Activated gamma-delta T cell treated with anti-CD3 and anti-CD28 coated beads, Interleukin-2, amount 50 U/mL, for 16 hours (primary cell): Measurements from ENCODE around the gene OR10W1.

Source experiments
- DNase-seq: peaks from one replicate; pipeline ENCODE4 v3.0.0-alpha.2; 2020; ENCODE audit warnings: low read depth

The OR10W1 gene, protein sequence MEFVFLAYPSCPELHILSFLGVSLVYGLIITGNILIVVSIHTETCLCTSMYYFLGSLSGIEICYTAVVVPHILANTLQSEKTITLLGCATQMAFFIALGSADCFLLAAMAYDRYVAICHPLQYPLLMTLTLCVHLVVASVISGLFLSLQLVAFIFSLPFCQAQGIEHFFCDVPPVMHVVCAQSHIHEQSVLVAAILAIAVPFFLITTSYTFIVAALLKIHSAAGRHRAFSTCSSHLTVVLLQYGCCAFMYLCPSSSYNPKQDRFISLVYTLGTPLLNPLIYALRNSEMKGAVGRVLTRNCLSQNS

DNA sequence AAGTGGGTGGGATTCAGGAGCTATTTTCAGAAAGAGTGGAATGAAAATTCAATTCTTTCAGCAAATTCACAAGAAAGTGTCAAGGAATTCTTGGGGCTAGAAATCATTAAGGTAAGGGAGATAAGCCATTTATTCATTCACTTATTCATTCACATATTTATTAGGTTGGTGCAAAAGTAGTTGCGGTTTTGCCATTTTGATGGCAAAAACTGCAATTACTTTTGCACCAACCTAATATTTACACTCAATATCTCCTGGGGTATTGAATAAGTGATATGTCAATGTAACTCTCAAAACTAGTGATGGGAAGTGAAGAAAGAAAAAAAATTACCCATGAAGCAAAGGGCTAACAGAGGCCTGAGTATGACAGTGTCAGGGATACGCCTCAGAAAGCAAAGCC, at the start of gene OR10W1:
Gene OR10W1 (minus strand): TSS at position 119 of the 400 bp plus-strand sequence. CDS start 402 bp downstream, outside the sequence.
- no peak for DNase-seq

DNA sequence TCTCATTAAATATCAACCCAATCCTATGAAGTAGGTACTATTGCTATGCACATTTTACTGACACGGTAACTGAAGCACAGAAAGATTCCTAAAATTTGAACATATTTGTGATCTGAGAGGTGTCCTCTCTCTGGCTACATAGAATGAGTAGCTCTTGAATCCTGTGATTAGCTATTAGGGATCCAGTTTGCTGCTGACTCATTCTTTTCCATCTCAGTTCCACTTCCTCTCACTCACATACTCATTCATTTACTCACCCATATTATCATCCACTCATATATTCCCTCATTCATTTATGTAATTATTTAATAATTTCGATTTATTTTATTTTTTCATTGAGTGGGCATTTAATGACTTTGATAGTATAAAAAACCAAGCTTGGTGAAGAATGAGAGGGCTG, 48.1 kb upstream of the OR10W1 start:
- no peak for DNase-seq

DNA sequence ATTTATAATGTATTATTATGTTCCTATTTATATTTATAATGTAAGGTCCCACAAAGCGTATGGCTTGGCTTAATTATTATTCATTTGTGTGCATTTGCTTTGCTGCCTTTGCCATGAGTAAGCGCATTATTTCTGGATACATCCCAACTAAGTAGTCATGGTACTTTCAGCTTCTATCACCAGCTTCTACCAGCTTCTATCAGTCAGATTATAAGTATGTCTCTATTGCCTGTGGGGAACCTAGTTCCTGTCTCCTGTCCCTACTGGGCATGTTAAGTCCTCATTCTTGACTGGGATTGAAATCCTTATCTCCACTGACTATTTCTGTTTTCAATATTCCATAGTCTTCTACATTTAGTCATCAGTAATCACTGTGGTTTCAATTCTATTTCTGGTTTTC, 33.5 kb upstream of the OR10W1 start:
- DNase-seq: no peak

DNA sequence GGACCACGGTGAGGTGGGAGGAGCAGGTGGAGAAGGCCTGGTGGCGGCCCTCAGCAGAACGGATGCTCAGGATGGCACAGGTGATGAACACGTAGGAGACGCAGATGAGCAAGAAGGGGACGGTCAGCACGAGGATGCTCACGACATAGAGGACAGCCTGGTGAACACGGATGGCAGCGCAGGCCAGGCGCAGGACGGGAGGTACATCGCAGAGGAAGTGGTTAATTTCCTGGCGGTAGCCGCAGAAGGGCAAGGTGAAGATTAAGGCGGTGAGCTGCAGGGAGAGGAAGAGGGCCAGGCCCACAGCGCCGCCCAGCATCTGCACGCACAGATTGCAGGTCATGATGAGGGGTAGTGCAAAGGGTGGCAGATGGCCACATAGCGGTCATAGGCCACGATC, 24.0 kb upstream of the OR10W1 start:
- DNase-seq: no peak

DNA sequence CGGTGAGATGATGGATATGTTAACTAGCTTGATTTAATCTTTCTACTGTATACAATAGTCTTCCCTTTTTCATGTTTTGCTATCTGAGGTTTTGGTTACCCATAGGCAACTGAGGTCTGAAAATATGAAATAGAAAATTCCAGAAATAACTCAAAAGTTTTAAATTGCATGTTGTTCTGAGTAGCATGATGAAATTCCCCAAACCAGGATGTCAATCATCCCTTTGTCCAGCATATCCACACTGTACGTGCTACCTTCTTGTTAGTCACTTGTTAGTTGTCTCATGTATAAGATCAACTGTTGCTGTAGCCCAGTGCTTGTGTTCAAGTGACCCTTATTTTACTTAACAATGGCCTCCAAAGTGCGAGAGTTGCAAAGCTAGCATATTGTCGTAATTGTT, 21.2 kb upstream of the OR10W1 start:
- DNase-seq: no peak

DNA sequence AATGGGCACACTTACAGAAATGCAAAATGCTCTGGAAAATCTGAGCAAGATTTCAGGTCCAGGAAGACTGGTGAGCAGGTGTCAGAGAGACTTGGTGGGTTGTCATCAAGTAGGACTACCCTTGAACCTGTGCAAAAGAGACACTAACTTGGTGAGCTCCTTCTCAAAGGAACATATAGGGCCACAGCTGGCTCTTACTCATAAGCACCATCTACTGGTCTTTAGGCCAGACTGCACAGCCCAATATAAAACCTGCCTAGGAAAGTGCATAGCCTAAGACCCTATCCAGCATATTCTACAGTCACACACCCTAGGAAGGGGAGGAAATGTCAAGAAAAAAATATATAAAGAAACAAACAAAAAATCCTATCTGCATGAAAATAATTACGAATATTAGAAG, 18.2 kb upstream of the OR10W1 start:
- DNase-seq: no peak

DNA sequence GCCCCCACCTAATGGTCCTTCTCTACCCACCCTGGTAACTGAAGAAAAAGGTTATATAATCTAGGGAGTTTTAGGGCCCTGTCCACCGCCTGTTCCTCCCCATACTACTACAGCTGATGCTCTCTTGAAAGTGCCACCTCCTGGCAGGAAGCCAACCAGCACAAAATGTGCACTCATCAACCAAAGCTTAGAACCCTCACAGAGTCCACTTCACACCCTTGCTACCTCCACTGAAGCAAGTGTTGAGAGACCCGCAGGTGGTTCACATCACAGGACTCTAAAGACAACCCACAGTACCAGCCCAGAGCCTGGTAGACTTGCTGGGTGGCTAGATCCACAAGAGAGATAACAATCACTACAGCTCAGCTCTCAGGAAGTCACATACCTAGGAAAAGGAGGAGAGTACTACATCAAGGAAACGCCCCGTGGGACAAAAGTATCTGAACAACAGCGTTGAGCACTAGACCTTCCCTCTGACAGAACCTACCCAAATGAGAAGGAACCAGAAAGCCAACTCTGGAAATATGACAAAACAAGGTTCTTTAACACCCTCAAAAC, 17.5 kb upstream of the OR10W1 start:
- DNase-seq: no peak

DNA sequence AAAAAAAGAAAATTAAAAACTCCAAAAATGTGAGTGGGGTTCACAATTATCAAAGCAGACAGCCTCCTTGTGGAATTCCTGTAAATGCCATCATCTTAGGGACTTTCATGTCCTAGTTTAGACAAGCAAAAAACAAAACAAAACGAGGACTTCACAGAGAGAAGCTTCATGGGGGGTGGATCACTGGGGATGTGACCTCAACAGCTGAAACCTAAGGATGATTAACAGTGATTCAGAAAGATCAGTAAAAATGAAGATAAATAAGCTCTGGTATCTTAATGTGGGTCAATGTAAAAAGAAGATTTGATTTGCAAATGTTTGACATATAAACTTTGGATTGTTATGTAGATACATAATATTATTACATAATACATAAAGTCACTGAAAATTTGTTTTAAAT, 8.1 kb upstream of the OR10W1 start:
- no peak for DNase-seq

DNA sequence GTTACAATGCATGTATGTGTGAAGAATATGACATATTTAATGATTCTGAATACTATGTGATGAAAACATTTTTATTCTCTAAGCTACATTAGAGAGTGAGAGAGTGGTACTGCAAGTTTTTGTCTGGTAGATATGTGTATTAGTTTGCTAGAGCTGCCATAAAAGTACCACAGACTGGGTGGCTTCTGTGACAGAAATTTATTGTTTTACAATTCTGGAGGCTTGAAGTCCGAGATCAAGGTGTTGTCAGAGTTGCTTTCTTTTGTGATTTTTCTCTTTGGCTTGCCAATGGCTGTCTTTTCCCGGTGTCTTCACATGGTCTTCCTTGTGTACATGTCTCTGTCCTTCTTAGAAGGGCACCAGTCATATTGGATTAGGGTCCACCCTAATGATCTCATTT, 6.9 kb upstream of the OR10W1 start:
- DNase-seq: no peak

DNA sequence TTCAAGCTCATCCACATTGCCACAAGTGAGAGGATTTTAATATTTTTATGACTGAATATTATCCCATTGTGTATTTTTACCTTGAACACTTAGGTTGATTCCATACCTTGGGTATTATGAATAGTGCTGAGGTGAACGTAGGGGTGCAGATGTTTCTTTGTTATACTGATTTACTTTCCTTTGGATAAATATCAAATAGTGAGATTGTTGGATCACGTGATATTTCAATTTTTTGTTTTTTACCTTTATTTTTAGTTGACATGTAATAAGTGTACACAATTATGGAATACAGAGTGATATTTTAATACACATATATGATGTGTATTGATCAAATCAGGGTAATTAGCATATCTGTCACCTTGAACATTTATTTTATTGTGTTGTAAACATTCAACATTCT, 8.1 kb downstream of the OR10W1 start:
- no peak for DNase-seq

DNA sequence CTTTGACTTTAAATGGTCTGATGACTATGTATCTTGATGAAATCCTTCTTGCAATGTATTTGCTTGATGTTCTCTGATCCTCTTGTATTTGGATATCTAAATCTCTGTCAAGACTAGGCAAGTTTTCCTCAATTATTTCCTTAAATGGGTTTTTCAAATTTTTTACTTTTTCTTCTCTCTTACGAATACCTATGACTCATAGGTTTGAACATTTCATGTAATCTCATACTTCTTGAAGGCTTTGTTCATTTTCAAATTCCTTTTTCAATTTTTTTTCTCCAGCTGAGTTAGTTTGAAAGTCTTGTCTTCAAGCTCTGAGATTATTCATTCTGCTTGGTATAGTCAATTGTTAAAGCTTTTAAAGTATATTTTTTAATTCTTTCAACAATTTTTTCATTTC, 13.1 kb downstream of the OR10W1 start:
- DNase-seq: no peak

DNA sequence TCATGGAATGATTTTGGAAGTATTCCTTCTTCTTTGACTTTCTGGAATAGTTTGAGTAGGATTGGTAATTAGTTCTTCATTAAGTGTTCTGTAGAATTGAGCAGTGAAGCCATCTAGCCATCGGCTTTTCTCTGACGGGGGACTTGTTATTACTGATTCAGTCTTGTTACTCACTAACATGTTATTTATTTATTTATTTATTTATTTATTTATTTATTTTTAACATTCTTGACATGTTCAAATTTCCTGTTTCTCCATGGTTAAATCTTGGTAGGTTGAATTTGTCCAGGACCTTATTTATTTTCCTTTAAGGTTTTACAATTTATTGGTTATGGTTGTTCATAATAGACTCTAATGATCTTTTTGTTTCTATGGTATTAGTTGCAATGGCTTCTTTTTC, 24.1 kb downstream of the OR10W1 start:
- DNase-seq: no peak

DNA sequence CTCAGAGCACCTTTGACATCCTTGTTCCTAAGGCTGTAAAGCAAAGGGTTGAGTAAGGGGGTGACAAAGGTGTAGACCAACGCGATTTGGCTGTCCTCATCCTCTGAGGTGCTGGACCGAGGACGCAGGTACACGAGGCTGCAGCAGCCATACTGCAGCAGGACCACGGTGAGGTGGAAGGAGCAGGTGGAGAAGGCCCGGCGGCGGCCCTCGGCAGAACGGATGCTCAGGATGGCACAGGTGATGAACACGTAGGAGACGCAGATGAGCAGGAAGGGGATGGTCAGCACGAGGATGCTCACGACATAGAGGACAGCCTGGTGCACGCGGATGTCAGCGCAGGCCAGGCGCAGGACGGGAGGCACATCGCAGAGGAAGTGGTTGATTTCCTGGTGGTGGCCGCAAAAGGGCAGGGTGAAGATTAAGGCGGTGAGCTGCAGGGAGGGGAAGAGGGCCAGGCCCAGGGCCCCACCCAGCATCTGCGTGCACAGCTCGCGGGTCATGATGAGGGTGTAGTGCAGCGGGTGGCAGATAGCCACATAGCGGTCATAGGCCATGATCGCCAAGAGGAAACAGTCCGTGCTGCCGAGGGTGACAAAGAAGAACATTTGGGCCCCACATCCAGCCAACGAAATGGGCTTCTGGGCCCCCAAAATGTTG, 40.0 kb downstream of the OR10W1 start:
- no peak for DNase-seq

DNA sequence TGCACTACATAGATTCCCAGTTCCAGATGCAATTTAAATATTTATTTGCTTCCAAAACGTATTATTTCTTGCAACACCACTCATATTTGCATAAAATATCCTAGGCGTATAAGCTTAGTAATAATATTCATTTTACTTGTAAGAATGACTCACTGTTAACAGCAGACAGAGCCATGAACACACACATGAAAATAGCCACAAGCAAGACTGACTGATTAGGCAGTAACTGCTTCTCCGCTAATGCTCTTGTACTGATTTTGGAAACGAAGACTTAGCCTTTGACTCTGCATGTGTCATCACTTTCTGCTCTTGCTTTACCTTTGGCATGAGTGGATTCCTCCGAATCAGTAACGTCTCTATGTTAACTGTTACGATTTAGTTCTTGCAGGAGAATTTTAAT, 45.3 kb downstream of the OR10W1 start:
- DNase-seq: no peak
